Astrocyte (in vitro differentiated cells and primary cell): ENCODE data around the gene GRIP1. TPM values are rescaled to one million over a fixed set of nuclear protein-coding genes. Genes with fewer than 3 reads are reported as not detected.
A peak's percentile ranks its signal among the peaks of the same experiment; 100 is the strongest.

ENCODE experiments used
- DNase-seq: peaks from one replicate; pipeline ENCODE4 v3.0.0-alpha.2; 2010; ENCODE audit warnings: low read depth
- FAIRE-seq: peaks from 2 replicates; lab custom pipeline; 2011; peaks lifted over from hg19 to GRCh38; lab: Jason Lieb, UNC
- H2AFZ ChIP-seq: 2 replicates; pipeline ENCODE4 v1.6.0; 2012; ENCODE audit warnings: low read depth, low read length, inconsistent platforms
- H3K27ac ChIP-seq: 2 replicates; pipeline ENCODE4 v1.5.1; 2011; ENCODE audit warnings: low read depth, low read length, inconsistent platforms
- H3K27me3 ChIP-seq: 2 replicates; pipeline ENCODE4 v1.6.0; 2011; ENCODE audit warnings: low read length, inconsistent platforms; ENCODE audit not compliant: insufficient read depth
- H3K36me3 ChIP-seq: 2 replicates; pipeline ENCODE4 v1.5.1; 2011; ENCODE audit warnings: low read length, inconsistent platforms; ENCODE audit not compliant: insufficient read depth
- H3K4me1 ChIP-seq: 2 replicates; pipeline ENCODE4 v1.5.1; 2011; ENCODE audit warnings: low read length, inconsistent platforms; ENCODE audit not compliant: insufficient read depth
- H3K4me2 ChIP-seq: 2 replicates; pipeline ENCODE4 v1.6.0; 2012; ENCODE audit warnings: low read length, inconsistent platforms
- H3K4me3 ChIP-seq: 2 replicates; pipeline ENCODE4 v1.5.1; 2011; ENCODE audit warnings: low read depth, mild to moderate bottlenecking, low read length, inconsistent platforms; ENCODE audit not compliant: insufficient read depth
- H3K79me2 ChIP-seq: 2 replicates; pipeline ENCODE4 v1.6.0; 2012; ENCODE audit warnings: mild to moderate bottlenecking, low read length, inconsistent platforms; ENCODE audit not compliant: insufficient read depth
- H3K9ac ChIP-seq: 2 replicates; pipeline ENCODE4 v1.6.0; 2012; ENCODE audit warnings: mild to moderate bottlenecking, low read length, inconsistent platforms
- H3K9me3 ChIP-seq: 2 replicates; pipeline ENCODE4 v1.5.1; 2012; ENCODE audit warnings: low read depth, mild to moderate bottlenecking, low read length, inconsistent platforms; ENCODE audit not compliant: insufficient read depth
- H4K20me1 ChIP-seq: 2 replicates; pipeline ENCODE4 v1.6.0; 2012; ENCODE audit warnings: low read length, inconsistent platforms; ENCODE audit not compliant: insufficient read depth
- H3K27ac Mint-ChIP-seq: one replicate; pipeline ENCODE4 v1.8.0; 2021; ENCODE audit warnings: mild to moderate bottlenecking, mixed read lengths; ENCODE audit not compliant: unreplicated experiment
- H3K27me3 Mint-ChIP-seq: one replicate; pipeline ENCODE4 v1.8.0; 2021; ENCODE audit warnings: low read depth, mixed read lengths; ENCODE audit not compliant: unreplicated experiment
- H3K36me3 Mint-ChIP-seq: one replicate; pipeline ENCODE4 v1.8.0; 2021; ENCODE audit warnings: low read depth, mixed read lengths; ENCODE audit not compliant: unreplicated experiment
- H3K4me1 Mint-ChIP-seq: one replicate; pipeline ENCODE4 v1.8.0; 2021; ENCODE audit warnings: low read depth, mixed read lengths; ENCODE audit not compliant: unreplicated experiment
- H3K4me3 Mint-ChIP-seq: one replicate; pipeline ENCODE4 v1.8.0; 2021; ENCODE audit warnings: mild to moderate bottlenecking, moderate library complexity, mixed read lengths; ENCODE audit not compliant: unreplicated experiment
- H3K9me3 Mint-ChIP-seq: one replicate; pipeline ENCODE4 v1.8.0; 2021; ENCODE audit warnings: mild to moderate bottlenecking, mixed read lengths; ENCODE audit not compliant: unreplicated experiment
- CTCF ChIP-seq: IDR thresholded peaks from 2 replicates; pipeline ENCODE4 v1.5.1; 2011; ENCODE audit warnings: low read depth, mild to moderate bottlenecking, inconsistent platforms, low read length, moderate library complexity; ENCODE audit not compliant: insufficient read depth
- EZH2 ChIP-seq: IDR thresholded peaks from 2 replicates; pipeline ENCODE4 v1.6.1; 2012; ENCODE audit warnings: mild to moderate bottlenecking, low read length, inconsistent platforms; ENCODE audit not compliant: insufficient read depth
- total RNA-seq: library from RNA; stranded (reverse); gene quantifications from 2 replicates; pipeline ENCODE4 v1.2.1, GENCODE V29; 2021

GRIP1 gene
- total RNA-seq, 1 donor from 2014 or later, result 16.7 TPM

DNA sequence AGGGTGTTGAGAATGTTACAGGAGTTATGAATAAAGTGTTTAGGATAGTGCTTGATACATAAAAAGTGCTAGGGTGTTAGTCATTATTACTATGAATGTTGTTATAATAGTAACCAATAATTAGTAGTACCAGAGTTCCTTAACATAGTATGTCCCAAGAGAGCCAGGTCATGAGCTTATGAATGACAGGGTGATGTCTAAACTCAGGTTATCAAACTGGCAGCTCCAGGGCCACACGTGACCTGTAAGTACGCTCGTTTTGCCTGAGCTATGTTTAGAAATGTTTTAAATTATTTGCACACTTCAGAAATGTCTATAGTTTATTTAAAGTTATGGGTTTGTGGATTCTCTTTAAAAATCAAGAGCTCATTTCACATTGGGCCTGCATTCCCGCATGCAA is 14.1 kb upstream of the GRIP1 start:
- Histone ChIP-seq H3K27ac (no peak overlapping the region), H3K27me3 (peaks cover 2% of the 10 kb centered on the region), H3K4me3 (no peak overlapping the region), H3K9me3 (no peaks in the 10 kb centered on the region), H3K36me3 (no peaks in the 10 kb centered on the region), H4K20me1 (no peaks in the 10 kb centered on the region), H2AFZ (no peak overlapping the region), H3K4me2 (no peak overlapping the region), H3K4me1 (no peaks in the 10 kb centered on the region), H3K79me2 (no peaks in the 10 kb centered on the region), H3K9ac (no peak overlapping the region)
- H3K27me3 Mint-ChIP-seq, result no peaks in the 10 kb centered on the region
- H3K4me1 Mint-ChIP-seq, result peaks cover 3% of the 10 kb centered on the region
- no peaks in the 10 kb centered on the region for H3K36me3 Mint-ChIP-seq
- no peak overlapping the region for H3K27ac Mint-ChIP-seq
- DNase-seq (no peak), FAIRE-seq (no peak)
- peaks cover 2% of the 10 kb centered on the region for H3K9me3 Mint-ChIP-seq
- H3K4me3 Mint-ChIP-seq, result no peak overlapping the region
- TF ChIP-seq EZH2 (no peak), CTCF (no peak)

- H3K4me3 ChIP-seq, result no peak overlapping the region
- no peaks in the 10 kb centered on the region for H3K36me3 ChIP-seq
- no peak overlapping the region for H3K27ac ChIP-seq
- Mint-ChIP-seq H3K36me3 (no peaks in the 10 kb centered on the region), H3K27ac (no peak overlapping the region), H3K4me1 (no peaks in the 10 kb centered on the region), H3K4me3 (no peak overlapping the region), H3K9me3 (peaks cover 2% of the 10 kb centered on the region), H3K27me3 (no peaks in the 10 kb centered on the region)
- H3K27me3 ChIP-seq, result peaks cover 2% of the 10 kb centered on the region
- FAIRE-seq (no peak), DNase-seq (no peak)
- no peak overlapping the region for H3K9ac ChIP-seq
- H2AFZ ChIP-seq, result no peak overlapping the region
- H4K20me1 ChIP-seq, result no peaks in the 10 kb centered on the region
- TF ChIP-seq EZH2 (no peak), CTCF (no peak)
- no peaks in the 10 kb centered on the region for H3K4me1 ChIP-seq
- H3K79me2 ChIP-seq, result no peaks in the 10 kb centered on the region
- H3K4me2 ChIP-seq, result no peak overlapping the region
- no peaks in the 10 kb centered on the region for H3K9me3 ChIP-seq
Observed at GRCh38 chr12:66692170-66692569, 13.3 kb upstream of the GRIP1 start.

DNA sequence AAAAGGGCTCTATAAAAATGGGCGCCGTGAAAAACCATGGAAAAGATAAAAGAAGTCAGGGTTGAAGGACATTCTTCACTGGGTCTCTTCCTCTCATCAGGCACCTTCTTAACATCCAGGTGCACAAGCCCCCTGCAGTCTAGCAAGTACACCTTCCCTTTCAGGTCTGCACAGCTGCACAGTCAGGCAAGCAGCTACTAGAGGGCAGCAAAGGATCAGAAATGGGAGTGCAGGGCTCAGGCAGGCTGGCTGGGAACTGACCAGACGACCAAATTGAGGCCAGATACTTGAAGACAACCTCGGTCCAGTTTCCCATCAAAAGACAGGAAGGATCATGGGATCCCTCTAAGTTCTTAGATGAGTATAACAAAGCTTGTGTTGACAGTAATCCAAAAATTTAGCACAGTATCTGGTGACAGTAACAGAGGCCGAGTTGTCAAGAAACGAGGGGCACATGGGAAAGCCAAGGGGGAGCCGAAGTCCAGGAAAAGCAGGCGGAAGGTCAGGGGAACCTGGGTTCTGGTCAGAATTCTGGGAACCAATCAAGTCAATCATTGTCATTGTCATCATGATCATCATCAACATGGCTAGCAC is 10.1 kb upstream of the GRIP1 start:
- Histone ChIP-seq H4K20me1 (no peaks in the 10 kb centered on the region), H3K4me3 (no peak overlapping the region), H3K27me3 (peaks cover 3% of the 10 kb centered on the region), H3K27ac (no peak overlapping the region), H2AFZ (no peak overlapping the region), H3K79me2 (no peaks in the 10 kb centered on the region), H3K9ac (no peak overlapping the region), H3K36me3 (no peaks in the 10 kb centered on the region), H3K9me3 (no peaks in the 10 kb centered on the region), H3K4me2 (no peak overlapping the region), H3K4me1 (no peaks in the 10 kb centered on the region)
- DNase-seq (no peak), FAIRE-seq (no peak)
- H3K4me1 Mint-ChIP-seq, result no peaks in the 10 kb centered on the region
- no peak overlapping the region for H3K4me3 Mint-ChIP-seq
- H3K9me3 Mint-ChIP-seq, result no peaks in the 10 kb centered on the region
- TF ChIP-seq EZH2, result no peak
- peak; percentile 35 for TF ChIP-seq CTCF
- no peaks in the 10 kb centered on the region for H3K36me3 Mint-ChIP-seq
- H3K27ac Mint-ChIP-seq, result no peak overlapping the region
- no peaks in the 10 kb centered on the region for H3K27me3 Mint-ChIP-seq
